GM21447 (cell line): ENCODE measurements around the gene GOLGA6L26.
"Not testable (repeated sequence)": the region's sequence is repeated elsewhere in the genome, so short reads cannot be mapped to it uniquely, and the experiment has no call there.

ENCODE experiments used
- ATAC-seq: cut with Tn5 transposase; IDR thresholded peaks from one replicate; pipeline ENCODE4 v1.9.1; 2021; ENCODE audit not compliant: unreplicated experiment

The GOLGA6L26 gene, protein sequence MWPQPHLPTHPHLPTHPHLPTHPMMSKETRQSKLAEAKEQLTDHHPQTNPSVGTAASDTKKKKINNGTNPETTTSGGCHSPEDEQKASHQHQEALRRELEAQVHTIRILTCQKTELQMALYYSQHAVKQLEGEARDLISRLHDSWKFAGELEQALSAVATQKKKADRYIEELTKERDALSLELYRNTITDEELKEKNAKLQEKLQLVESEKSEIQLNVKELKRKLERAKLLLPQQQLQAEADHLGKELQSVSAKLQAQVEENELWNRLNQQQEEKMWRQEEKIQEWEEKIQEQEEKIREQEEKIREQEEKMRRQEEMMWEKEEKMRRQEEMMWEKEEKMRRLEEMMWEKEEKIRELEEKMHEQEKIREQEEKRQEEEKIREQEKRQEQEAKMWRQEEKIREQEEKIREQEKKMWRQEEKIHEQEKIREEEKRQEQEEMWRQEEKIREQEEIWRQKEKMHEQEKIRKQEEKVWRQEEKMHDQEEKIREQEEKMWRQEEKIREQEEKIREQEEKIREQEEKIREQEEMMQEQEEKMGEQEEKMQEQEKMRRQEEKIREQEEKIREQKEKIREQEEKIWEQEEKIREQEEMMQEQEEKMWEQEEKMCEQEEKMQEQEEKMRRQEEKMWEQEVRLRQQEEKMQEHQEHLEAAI

GRCh38 chr15:23334096-23334495 lies at the start of gene GOLGA6L26:
GOLGA6L26 (minus strand) TSS chr15:23334196; CDS start chr15:23334135, 61 bp downstream.
- ATAC-seq = not testable (repeated sequence)

DNA sequence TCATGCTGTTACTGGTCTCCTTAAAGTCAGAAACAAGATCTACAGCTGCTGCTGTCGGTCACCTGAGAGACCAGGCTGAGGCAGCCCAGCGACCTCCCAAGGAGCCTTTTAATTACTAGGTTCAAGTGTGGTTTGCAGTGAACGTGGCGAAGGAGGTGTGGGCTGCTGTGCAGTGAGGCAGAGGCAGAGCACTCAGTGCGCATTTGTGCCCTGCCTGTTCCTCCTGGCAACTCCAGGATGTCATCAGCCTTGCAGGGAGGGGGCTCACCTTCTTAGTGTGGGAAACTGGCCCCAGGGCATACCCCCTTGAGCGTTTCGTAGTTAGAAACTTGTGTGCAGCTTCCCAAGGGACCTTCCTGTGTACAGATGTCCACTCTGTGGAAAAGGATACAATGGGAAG lies 47.2 kb upstream of the GOLGA6L26 start:
- not testable (repeated sequence) for ATAC-seq

DNA sequence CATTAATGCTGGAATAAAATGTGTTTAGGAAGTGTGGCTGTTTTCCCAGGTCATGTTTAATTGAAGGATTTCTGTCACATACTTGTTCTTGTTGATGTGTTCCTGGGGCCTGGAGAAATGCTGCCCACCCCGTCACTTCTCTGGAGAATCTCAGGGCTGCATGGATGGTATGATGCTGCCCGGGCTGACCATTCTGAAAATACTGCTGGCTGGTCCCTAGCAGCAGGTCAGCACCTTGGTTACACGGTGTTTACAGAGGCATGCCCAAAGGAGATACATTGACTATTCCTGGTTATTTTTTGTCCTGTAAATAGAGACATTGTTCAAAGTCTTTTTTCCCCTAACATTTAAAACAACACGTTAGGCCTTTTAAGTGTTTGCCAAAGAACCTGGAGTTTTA lies 46.7 kb upstream of the GOLGA6L26 start:
- ATAC-seq = not testable (repeated sequence)

- ATAC-seq = not testable (repeated sequence)
Measured at GRCh38 chr15:23378946-23379345, 45.0 kb upstream of the GOLGA6L26 start.

DNA sequence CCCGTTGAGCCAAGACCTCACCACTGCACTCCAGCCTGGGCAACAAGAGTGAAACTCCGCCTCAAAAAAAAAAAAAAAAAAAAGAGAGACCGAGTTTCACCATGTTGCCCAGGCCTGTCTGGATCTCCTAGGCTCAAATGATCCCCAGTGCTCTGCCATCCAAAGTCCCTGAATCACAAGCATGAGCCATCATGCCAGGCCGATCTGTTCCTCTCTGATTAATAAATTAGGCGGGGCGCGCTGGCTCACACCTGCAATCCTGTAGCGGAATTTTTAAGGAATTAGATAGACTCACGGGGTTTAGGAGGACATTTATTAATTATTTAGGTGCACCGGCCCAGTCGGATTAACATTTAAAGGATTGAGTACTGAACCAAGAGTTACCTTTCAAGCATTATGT lies 40.2 kb upstream of the GOLGA6L26 start:
- not testable (repeated sequence) for ATAC-seq

DNA sequence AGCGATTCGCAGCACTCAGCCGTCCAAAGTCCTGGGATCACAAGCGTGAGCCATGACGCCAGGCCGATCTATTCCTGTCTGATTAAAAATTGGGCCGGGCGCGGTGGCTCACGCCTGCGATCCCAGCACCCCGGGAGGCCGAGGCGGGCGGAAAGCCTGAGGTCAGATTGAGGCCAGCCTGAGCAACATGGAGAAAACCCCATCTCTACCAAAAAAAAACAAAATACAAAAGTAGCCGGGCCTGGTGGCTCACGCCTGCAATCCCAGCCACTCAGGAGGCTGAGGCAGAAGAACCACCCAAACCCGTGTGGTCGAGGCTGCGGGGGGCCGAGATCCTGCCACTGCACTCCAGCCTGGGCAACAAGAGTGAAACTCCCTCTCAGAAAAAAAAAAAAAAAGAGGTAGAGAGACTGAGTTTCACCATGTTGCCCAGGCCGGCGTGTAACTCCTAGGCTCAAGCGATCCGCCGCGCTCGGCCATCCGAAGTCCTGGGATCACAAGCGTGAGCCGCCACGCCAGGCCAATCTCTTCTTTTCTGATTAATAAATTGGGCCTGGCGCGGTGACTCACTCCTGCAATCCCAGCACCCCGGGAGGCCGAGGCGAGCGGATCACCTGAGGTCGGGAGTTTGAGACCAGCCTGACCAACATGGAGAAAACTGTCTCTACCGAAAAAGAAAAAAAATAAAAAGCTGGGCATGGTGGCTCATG lies 39.0 kb upstream of the GOLGA6L26 start:
- ATAC-seq = not testable (repeated sequence)

DNA sequence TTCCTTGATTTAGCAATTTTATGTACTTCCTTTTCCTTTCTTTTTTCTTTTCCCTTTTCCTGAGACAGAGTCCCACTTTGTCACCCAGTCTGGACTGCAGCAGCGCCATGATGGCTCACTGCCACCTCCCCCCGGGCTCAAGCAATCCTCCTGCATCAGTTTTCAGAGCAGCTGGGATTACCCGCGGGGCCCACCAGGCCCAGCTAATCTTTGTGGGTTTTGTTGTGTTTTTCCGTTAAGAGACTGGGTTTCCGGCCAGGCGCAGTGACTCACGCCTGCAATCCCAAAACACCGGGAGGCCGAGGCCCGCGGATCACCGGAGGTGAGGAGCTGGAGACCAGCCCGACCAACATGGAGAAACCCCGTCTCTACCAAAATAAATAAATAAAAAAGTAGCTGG lies 38.3 kb upstream of the GOLGA6L26 start:
- ATAC-seq = no peak

GRCh38 chr15:23371868-23372267 lies 37.9 kb upstream of the GOLGA6L26 start:
- not testable (repeated sequence) for ATAC-seq

GRCh38 chr15:23371134-23371533 lies 37.1 kb upstream of the GOLGA6L26 start:
- not testable (repeated sequence) for ATAC-seq

GRCh38 chr15:23370578-23370977 lies 36.6 kb upstream of the GOLGA6L26 start:
- no peak for ATAC-seq

DNA sequence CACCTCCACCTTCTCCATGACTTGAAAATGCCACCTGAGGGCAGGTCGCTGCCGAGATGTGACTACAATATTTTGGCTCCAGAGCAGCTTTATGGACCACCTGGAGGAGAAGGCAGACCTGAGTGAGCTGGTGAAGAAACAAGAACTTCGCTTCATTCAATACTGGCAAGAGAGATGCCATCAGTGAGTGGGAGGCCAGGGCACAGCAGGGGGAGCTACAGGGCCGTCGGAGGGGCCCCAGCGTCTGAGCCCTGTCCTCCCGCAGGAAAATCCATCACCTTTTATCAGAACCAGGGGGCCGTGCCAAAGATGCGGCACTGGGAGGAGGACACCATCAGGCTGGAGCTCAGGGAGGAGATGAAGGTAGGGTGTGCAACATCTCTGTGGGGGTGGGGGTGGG lies 30.3 kb upstream of the GOLGA6L26 start:
- not testable (repeated sequence) for ATAC-seq

GRCh38 chr15:23362622-23363021 lies 28.6 kb upstream of the GOLGA6L26 start:
- not testable (repeated sequence) for ATAC-seq

DNA sequence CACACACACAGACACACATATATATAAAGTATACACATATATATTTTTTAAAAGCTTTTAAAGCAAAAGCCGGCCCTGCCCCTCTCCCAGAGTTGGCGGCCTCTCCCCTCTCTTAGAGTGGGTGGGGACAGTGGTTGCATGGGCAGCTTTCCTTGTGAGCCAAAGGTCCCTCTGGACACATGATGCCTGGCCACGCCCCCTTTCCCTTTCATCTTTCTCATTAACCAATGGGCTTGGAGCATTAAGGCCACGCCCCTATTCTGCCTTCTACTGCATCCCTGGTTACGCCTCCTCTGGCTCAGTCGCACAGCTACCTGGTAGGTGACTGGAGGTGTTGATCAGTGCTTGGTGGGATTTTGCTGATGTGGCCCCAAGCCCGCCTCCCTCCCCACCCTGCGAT lies 20.5 kb upstream of the GOLGA6L26 start, which contains the start of gene GOLGA8S:
TSS of gene GOLGA8S (plus strand) at position 301 of the 400 bp plus-strand sequence. CDS start at position 363, 62 bp downstream.
- not testable (repeated sequence) for ATAC-seq

- not testable (repeated sequence) for ATAC-seq
Measured at GRCh38 chr15:23311233-23311632, 22.8 kb downstream of the GOLGA6L26 start.

DNA sequence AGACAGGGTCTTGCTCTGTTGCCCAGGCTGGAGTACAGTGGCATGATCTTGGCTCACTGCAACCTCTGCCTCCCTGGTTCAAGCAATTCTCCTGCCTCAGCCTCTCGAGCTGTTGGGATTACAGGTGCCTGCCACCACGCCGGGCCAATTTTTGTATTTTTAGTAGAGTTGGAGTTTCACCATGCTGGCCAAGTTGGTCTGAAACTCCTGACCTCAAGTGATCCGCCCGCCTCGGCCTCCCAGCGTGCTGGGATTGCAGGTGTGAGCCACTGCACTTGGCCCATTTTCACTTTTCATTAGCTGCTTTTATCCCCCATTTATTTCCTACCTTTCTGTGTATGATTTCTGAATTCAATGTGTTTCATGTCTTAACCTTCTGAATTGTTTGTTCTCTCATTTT lies 28.1 kb downstream of the GOLGA6L26 start:
- ATAC-seq = not testable (repeated sequence)

DNA sequence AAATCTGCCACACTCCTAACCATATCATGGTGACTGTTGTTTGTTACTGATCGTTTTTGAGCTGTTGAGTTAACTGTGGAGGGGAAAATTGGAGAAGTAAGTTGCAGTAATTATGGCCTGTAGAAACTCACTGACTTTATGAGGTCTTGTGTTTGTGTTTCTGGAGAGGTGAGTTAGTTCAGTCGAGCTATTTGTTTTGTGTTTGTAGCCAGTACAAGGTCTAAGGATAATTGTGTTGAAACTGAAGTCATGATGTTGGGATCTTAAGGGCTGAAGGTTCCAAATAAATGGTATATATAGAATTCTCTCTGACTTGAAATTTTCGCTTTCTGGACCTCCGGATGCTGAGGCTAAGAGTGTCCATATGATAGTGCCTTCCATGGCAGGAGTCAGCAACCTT lies 29.2 kb downstream of the GOLGA6L26 start:
- not testable (repeated sequence) for ATAC-seq

GRCh38 chr15:23304267-23304666 lies 29.7 kb downstream of the GOLGA6L26 start:
- ATAC-seq = not testable (repeated sequence)

- ATAC-seq = not testable (repeated sequence)
Measured at GRCh38 chr15:23303654-23304053, 30.3 kb downstream of the GOLGA6L26 start.

- not testable (repeated sequence) for ATAC-seq
Measured at GRCh38 chr15:23303246-23303645, 30.8 kb downstream of the GOLGA6L26 start.
